Putamen (tissue), 1 donor: ENCODE data around the gene RABEPK.
"Not testable (repeated sequence)": the region's sequence is repeated elsewhere in the genome, so short reads cannot be mapped to it uniquely, and the experiment has no call there.

Source experiments
- DNase-seq: peaks from one replicate; pipeline ENCODE4 v3.0.0-alpha.2; 2016; ENCODE audit warnings: low spot score

Gene RABEPK

GRCh38 chr9:125243792-125244260 is 43.5 kb downstream of the RABEPK start:
- DNase-seq = no peak

GRCh38 chr9:125246261-125246667 is 45.9 kb downstream of the RABEPK start:
- no peak for DNase-seq

- no peak for DNase-seq
These were observed 53.9 kb downstream of the RABEPK start for GRCh38 chr9:125254231-125254630.

- DNase-seq = no peak
These were observed 55.5 kb downstream of the RABEPK start for GRCh38 chr9:125255781-125256391.

- DNase-seq = no peak
These were observed 57.9 kb downstream of the RABEPK start for GRCh38 chr9:125258160-125258785.

- DNase-seq = peak; percentile 18
These were observed 58.6 kb downstream of the RABEPK start for GRCh38 chr9:125258832-125259534.

GRCh38 chr9:125260561-125260960 is 60.2 kb downstream of the RABEPK start:
- no peak for DNase-seq

- peak; percentile 92 for DNase-seq
These were observed 61.4 kb downstream of the RABEPK start, which contains the start of gene GAPVD1 for GRCh38 chr9:125261501-125262293. GAPVD1 (plus strand) TSS chr9:125261826; CDS start chr9:125298922, 37,096 bp downstream.

- no peak for DNase-seq
These were observed 62.1 kb downstream of the RABEPK start for GRCh38 chr9:125262294-125262991.

- DNase-seq = not testable (repeated sequence)
These were observed 63.7 kb downstream of the RABEPK start for GRCh38 chr9:125264068-125264467.

GRCh38 chr9:125268394-125269013 is 68.2 kb downstream of the RABEPK start:
- DNase-seq = no peak

GRCh38 chr9:125269014-125269397 is 68.7 kb downstream of the RABEPK start:
- DNase-seq = no peak

GRCh38 chr9:125271081-125271480 is 70.7 kb downstream of the RABEPK start:
- no peak for DNase-seq

- DNase-seq = no peak
These were observed 72.4 kb downstream of the RABEPK start for GRCh38 chr9:125272697-125273096.

GRCh38 chr9:125276771-125277170 is 76.4 kb downstream of the RABEPK start:
- DNase-seq = no peak

- DNase-seq = no peak
These were observed 77.1 kb downstream of the RABEPK start for GRCh38 chr9:125277411-125277810.

GRCh38 chr9:125280945-125281344 is 80.6 kb downstream of the RABEPK start:
- no peak for DNase-seq
